GM23338 (cell line): ENCODE measurements around the gene ASB15. TPM values are rescaled to one million over a fixed set of nuclear protein-coding genes. Genes with fewer than 3 reads are reported as not detected.

Experiments
- polyA plus RNA-seq: library from polyadenylated mRNA; unstranded; fragments of >200 nt; fragmentation: Nextera tagmentation; extraction: Ambion mirVana; gene quantifications from 2 replicates; pipeline ENCODE4 v1.2.1, GENCODE V29; 2016
- total RNA-seq: library from RNA; depleted of rRNA; stranded (reverse); fragments of >200 nt; shearing (Covaris generic); gene quantifications from 2 replicates; pipeline ENCODE4 v1.2.3, GENCODE V29; 2014; rRNA removed

Gene ASB15
- total and polyA plus RNA-seq, 2 experiments from 2014 or later = not detected

Other genes starting within 250 kb of the ASB15 start
- gene IQUB, start 67.2 kb upstream of the ASB15 start, total RNA-seq = 1.1 and 1.6 TPM in 2 replicates
- gene IQUB, start 67.2 kb upstream of the ASB15 start, polyA plus RNA-seq = 0.57 and 0.79 TPM in 2 replicates
- gene NDUFA5, start 44.0 kb upstream of the ASB15 start, total RNA-seq = 55.2 and 70.2 TPM in 2 replicates
- gene NDUFA5, start 44.0 kb upstream of the ASB15 start, polyA plus RNA-seq = 189 and 207 TPM in 2 replicates
- not detected in 2 replicates for gene LMOD2, start 54.0 kb downstream of the ASB15 start, total RNA-seq
- not detected in 2 replicates for gene LMOD2, start 54.0 kb downstream of the ASB15 start, polyA plus RNA-seq
- 45.3 and 57.0 TPM in 2 replicates for gene WASL, start 147.2 kb downstream of the ASB15 start, total RNA-seq
- gene WASL, start 147.2 kb downstream of the ASB15 start, polyA plus RNA-seq = 35.6 and 36.4 TPM in 2 replicates
- gene HYAL4, start 243.3 kb downstream of the ASB15 start, total RNA-seq = not detected in 2 replicates
- gene HYAL4, start 243.3 kb downstream of the ASB15 start, polyA plus RNA-seq = not detected in 2 replicates